ENCODE results near the gene OR1J2. TPM values are rescaled to one million over a fixed set of nuclear protein-coding genes. Genes with fewer than 3 reads are reported as not detected.

Gene OR1J2
- total and polyA plus RNA-seq, 12 donors = 0.30 TPM; not detected in 11

DNA sequence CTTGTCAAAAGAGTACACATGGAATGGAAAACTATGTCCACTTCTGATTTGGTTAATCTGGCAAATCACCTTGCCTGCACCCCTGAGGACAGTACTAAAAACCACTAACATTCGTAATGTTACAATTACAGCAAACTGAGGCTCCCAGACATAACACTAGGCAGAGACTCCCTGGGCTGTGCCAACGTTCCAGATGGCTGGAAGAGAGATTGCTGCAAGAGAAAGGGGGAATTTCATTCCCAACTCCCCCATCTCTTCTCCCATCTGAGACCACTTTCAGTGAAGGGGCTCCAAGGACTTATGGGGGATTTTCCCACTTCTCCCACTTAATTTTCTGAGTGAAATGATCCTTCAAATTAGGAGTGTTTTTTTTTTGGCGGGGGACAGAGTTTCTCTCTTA, 44.1 kb upstream of the OR1J2 start:
- no peak for ATAC-seq
- Histone ChIP-seq H3K36me3 (no peaks in the 10 kb centered on the region), H3K4me1 (peaks cover 0 to 12% (median 8%) of the 10 kb centered on the region in 9 donors), H3K9me3 (no peaks in the 10 kb centered on the region), H3K4me3 (no peak overlapping the region), H3K27ac (no peak overlapping the region), H3K27me3 (peaks cover 0 to 35% (median 6%) of the 10 kb centered on the region in 7 donors)
- intact Hi-C loops (cut with DNase I) = loop anchor here in 6 of 10 donors (2.0 to 10.0 kb wide), 5 partner anchors 341 to 888 kb away; partner anchors contain the start of gene CRB2 (in 1 of the 6)
- DNase-seq = no peak
- TF ChIP-seq, protein P1, sequence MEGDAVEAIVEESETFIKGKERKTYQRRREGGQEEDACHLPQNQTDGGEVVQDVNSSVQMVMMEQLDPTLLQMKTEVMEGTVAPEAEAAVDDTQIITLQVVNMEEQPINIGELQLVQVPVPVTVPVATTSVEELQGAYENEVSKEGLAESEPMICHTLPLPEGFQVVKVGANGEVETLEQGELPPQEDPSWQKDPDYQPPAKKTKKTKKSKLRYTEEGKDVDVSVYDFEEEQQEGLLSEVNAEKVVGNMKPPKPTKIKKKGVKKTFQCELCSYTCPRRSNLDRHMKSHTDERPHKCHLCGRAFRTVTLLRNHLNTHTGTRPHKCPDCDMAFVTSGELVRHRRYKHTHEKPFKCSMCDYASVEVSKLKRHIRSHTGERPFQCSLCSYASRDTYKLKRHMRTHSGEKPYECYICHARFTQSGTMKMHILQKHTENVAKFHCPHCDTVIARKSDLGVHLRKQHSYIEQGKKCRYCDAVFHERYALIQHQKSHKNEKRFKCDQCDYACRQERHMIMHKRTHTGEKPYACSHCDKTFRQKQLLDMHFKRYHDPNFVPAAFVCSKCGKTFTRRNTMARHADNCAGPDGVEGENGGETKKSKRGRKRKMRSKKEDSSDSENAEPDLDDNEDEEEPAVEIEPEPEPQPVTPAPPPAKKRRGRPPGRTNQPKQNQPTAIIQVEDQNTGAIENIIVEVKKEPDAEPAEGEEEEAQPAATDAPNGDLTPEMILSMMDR (IDR thresholded peaks at IDR 0.05) = no peak
- WGBS, 2 donors = 58 to 64% methylated on average over 3 of the region's 3 CpGs

DNA sequence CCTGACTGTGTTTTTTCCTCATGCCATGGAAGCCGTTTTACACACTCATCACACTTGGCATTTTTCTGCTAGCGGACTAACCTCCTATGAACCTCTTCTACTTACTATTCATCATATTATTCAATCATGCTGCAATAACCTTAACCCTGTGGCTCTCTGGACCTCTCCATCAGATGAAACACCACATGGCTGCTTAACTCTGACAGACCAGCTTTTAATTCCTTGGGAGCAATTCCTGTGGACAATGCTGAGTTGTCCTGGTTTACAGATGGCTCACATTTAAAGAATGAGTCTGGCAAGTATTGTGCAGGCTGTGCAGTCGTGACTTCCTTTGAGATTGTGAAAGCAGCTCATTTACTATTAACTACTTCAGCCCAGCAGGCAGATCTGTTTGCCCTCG, 41.9 kb upstream of the OR1J2 start:
- intact Hi-C loops (cut with DNase I) = loop anchor here in 5 of 10 donors (5.0 to 10.0 kb wide), 4 partner anchors 339 to 886 kb away; partner anchors contain the start of gene CRB2 (in 1 of the 5)
- ATAC-seq = no peak
- 52 to 54% methylated on average over 4 of the region's 4 CpGs for WGBS, 2 donors
- DNase-seq = no peak
- TF ChIP-seq, protein P1 (IDR thresholded peaks at IDR 0.05) = no peak
- peaks cover 0 to 29% (median 6%) of the 10 kb centered on the region in 7 donors for H3K27me3 ChIP-seq
- no peak overlapping the region for H3K4me3 ChIP-seq
- H3K4me1 ChIP-seq = peaks cover 0 to 12% (median 8%) of the 10 kb centered on the region in 9 donors
- H3K36me3 ChIP-seq = no peaks in the 10 kb centered on the region
- H3K27ac ChIP-seq = no peak overlapping the region
- no peaks in the 10 kb centered on the region for H3K9me3 ChIP-seq

DNA sequence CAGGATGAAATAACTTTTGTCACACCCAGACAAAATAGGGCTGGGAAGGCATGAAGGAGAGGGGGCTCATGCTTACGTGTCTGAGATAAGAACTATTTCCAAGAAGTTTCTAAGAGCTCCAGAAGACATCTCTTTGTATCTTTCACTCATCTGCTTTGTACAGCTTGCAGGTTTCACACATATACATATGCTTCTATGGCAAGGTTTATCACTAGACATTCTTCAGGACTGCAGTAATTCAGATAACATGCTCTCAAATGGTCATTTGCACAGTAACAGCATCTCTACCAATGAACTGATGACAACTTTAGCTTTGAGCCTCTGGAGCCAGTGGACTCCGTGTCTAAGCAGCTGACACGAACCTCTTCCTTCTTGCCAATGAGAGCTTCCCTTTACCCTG, 36.0 kb upstream of the OR1J2 start:
- no peak for DNase-seq

DNA sequence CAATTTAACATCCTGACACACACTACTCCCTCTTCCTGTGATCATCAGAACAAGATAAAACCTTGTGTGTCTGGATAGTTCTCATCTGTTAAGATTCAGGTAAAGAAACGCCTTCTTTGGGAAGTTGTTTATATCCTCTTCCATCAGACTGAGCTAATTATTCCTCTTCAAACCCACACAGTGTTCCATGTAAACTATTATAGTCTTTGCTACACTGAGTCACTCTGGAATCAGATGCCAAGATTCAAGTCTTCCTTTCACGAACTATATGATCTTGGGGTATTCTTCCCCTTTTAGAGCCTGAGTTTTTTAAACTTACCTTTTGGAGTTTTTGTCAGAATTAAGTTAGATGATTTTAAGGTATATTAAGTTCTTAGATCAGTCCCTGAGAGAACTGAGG, 34.9 kb upstream of the OR1J2 start:
- intact Hi-C loops (cut with DNase I) = no loop called here
- WGBS, 2 donors = 25 to 36% methylated on average over 2 of the region's 2 CpGs
- H3K4me3 ChIP-seq = no peak overlapping the region
- TF ChIP-seq, protein P1 (IDR thresholded peaks at IDR 0.05) = no peak
- no peaks in the 10 kb centered on the region for H3K4me1 ChIP-seq
- DNase-seq = no peak
- H3K27ac ChIP-seq = no peak overlapping the region
- no peak for ATAC-seq
- peaks cover 0 to 29% (median 11%) of the 10 kb centered on the region in 7 donors for H3K27me3 ChIP-seq
- no peaks in the 10 kb centered on the region for H3K36me3 ChIP-seq
- H3K9me3 ChIP-seq = no peaks in the 10 kb centered on the region

More for the DNA sequence above, 36.0 kb upstream of the OR1J2 start:
- TF ChIP-seq, protein P1 (IDR thresholded peaks at IDR 0.05) = no peak
- intact Hi-C loops (cut with DNase I) = no loop called here
- ATAC-seq = no peak
- H3K27ac ChIP-seq = no peak overlapping the region
- WGBS, 2 donors = 17 to 34% methylated on average over 3 of the region's 3 CpGs
- H3K4me1 ChIP-seq = no peaks in the 10 kb centered on the region
- H3K36me3 ChIP-seq = no peaks in the 10 kb centered on the region
- H3K4me3 ChIP-seq = no peak overlapping the region
- peaks cover 0 to 35% (median 11%) of the 10 kb centered on the region in 7 donors for H3K27me3 ChIP-seq
- H3K9me3 ChIP-seq = no peaks in the 10 kb centered on the region
